SJCRH30 (cell line): Measurements from ENCODE around the gene C2CD4D. TPM values are rescaled to one million over a fixed set of nuclear protein-coding genes. Genes with fewer than 3 reads are reported as not detected.
"Not testable (repeated sequence)": the region's sequence is repeated elsewhere in the genome, so short reads cannot be mapped to it uniquely, and the experiment has no call there.

Experiments used
- DNase-seq, 2 experiments: peaks; one replicate each; pipeline ENCODE4 v3.0.0-alpha.2; 2015 to 2020
- H3K27ac ChIP-seq: fragments of 250-450 bp; sonication (Bioruptor Pico); 2 replicates; pipeline ENCODE4 v1.5.1; 2020; ENCODE audit warnings: mild to moderate bottlenecking, moderate library complexity
- H3K27me3 ChIP-seq: fragments of 250-450 bp; sonication (Bioruptor Pico); 2 replicates; pipeline ENCODE4 v1.5.1; 2020; ENCODE audit warnings: mild to moderate bottlenecking, moderate library complexity
- H3K36me3 ChIP-seq: fragments of 250-450 bp; sonication (Bioruptor Pico); 2 replicates; pipeline ENCODE4 v1.5.1; 2020; ENCODE audit warnings: mild to moderate bottlenecking, moderate library complexity
- H3K4me1 ChIP-seq: fragments of 250-450 bp; sonication (Bioruptor Pico); 2 replicates; pipeline ENCODE4 v1.5.1; 2020; ENCODE audit warnings: mild to moderate bottlenecking, moderate library complexity
- H3K4me3 ChIP-seq: fragments of 250-450 bp; sonication (Bioruptor Pico); 2 replicates; pipeline ENCODE4 v1.5.1; 2020; ENCODE audit warnings: mild to moderate bottlenecking, moderate library complexity
- H3K9me3 ChIP-seq: fragments of 250-450 bp; sonication (Bioruptor Pico); replicated peaks from 2 replicates; pipeline ENCODE4 v1.5.1; 2020; ENCODE audit warnings: mild to moderate bottlenecking, moderate library complexity
- total RNA-seq: library from RNA; depleted of rRNA; stranded (reverse); fragments of >200 nt; shearing (Covaris generic); gene quantifications from 2 replicates; pipeline ENCODE4 v1.2.3, GENCODE V29; 2014

The C2CD4D gene
- total RNA-seq, 1 experiment from 2014 or later = not detected

GRCh38 chr1:151867765-151868411 is 28.3 kb upstream of the C2CD4D start:
- no peaks in the 10 kb centered on the region for H3K9me3 ChIP-seq
- H3K27ac ChIP-seq = no peak overlapping the region
- H3K27me3 ChIP-seq = no peaks in the 10 kb centered on the region
- 0 out of 2 replicates have a peak, but pooled peaks cover 4% of the 10 kb centered on the region for H3K4me1 ChIP-seq
- H3K4me3 ChIP-seq = no peak overlapping the region
- H3K36me3 ChIP-seq = no peaks in the 10 kb centered on the region
- DNase-seq = no peak

- H3K27me3 ChIP-seq = no peaks in the 10 kb centered on the region
- H3K27ac ChIP-seq = no peak overlapping the region
- no peak overlapping the region for H3K4me3 ChIP-seq
- no peaks in the 10 kb centered on the region for H3K9me3 ChIP-seq
- H3K36me3 ChIP-seq = no peaks in the 10 kb centered on the region
- 0 out of 2 replicates have a peak, but pooled peaks cover 4% of the 10 kb centered on the region for H3K4me1 ChIP-seq
- DNase-seq = no peak
These were observed 27.7 kb upstream of the C2CD4D start for GRCh38 chr1:151867321-151867720.

- Histone ChIP-seq H3K36me3 (no peaks in the 10 kb centered on the region), H3K9me3 (no peaks in the 10 kb centered on the region), H3K4me1 (0 out of 2 replicates have a peak, but pooled peaks cover 4% of the 10 kb centered on the region), H3K27me3 (no peaks in the 10 kb centered on the region), H3K27ac (no peak overlapping the region), H3K4me3 (no peak overlapping the region)
- no peak for DNase-seq
These were observed 24.8 kb upstream of the C2CD4D start for GRCh38 chr1:151864411-151864810.

GRCh38 chr1:151862604-151863003 is 23.0 kb upstream of the C2CD4D start:
- Histone ChIP-seq H3K27me3 (no peaks in the 10 kb centered on the region), H3K27ac (no peak overlapping the region), H3K4me1 (no peaks in the 10 kb centered on the region), H3K36me3 (no peaks in the 10 kb centered on the region), H3K9me3 (no peaks in the 10 kb centered on the region), H3K4me3 (no peak overlapping the region)
- no peak for DNase-seq

GRCh38 chr1:151860504-151861187 is 21.0 kb upstream of the C2CD4D start:
- DNase-seq = no peak
- H3K9me3 ChIP-seq = no peaks in the 10 kb centered on the region
- no peak overlapping the region for H3K27ac ChIP-seq
- H3K27me3 ChIP-seq = no peaks in the 10 kb centered on the region
- no peaks in the 10 kb centered on the region for H3K36me3 ChIP-seq
- no peaks in the 10 kb centered on the region for H3K4me1 ChIP-seq
- no peak overlapping the region for H3K4me3 ChIP-seq

GRCh38 chr1:151859891-151860293 is 20.3 kb upstream of the C2CD4D start:
- H3K27me3 ChIP-seq = no peaks in the 10 kb centered on the region
- H3K9me3 ChIP-seq = no peaks in the 10 kb centered on the region
- DNase-seq = no peak
- H3K4me1 ChIP-seq = no peaks in the 10 kb centered on the region
- H3K4me3 ChIP-seq = no peak overlapping the region
- H3K27ac ChIP-seq = no peak overlapping the region
- no peaks in the 10 kb centered on the region for H3K36me3 ChIP-seq

- H3K36me3 ChIP-seq = no peaks in the 10 kb centered on the region
- no peaks in the 10 kb centered on the region for H3K4me1 ChIP-seq
- H3K4me3 ChIP-seq = no peak overlapping the region
- no peak overlapping the region for H3K27ac ChIP-seq
- no peaks in the 10 kb centered on the region for H3K27me3 ChIP-seq
- H3K9me3 ChIP-seq = no peaks in the 10 kb centered on the region
- no peak for DNase-seq
These were observed 19.5 kb upstream of the C2CD4D start for GRCh38 chr1:151858886-151859665.

GRCh38 chr1:151858030-151858746 is 18.6 kb upstream of the C2CD4D start:
- no peaks in the 10 kb centered on the region for H3K27me3 ChIP-seq
- H3K9me3 ChIP-seq = no peaks in the 10 kb centered on the region
- H3K4me1 ChIP-seq = no peaks in the 10 kb centered on the region
- H3K4me3 ChIP-seq = no peak overlapping the region
- H3K36me3 ChIP-seq = no peaks in the 10 kb centered on the region
- no peak overlapping the region for H3K27ac ChIP-seq
- no peak for DNase-seq

- H3K36me3 ChIP-seq = no peaks in the 10 kb centered on the region
- no peaks in the 10 kb centered on the region for H3K9me3 ChIP-seq
- no peaks in the 10 kb centered on the region for H3K4me1 ChIP-seq
- H3K4me3 ChIP-seq = no peak overlapping the region
- DNase-seq = no peak
- no peak overlapping the region for H3K27ac ChIP-seq
- no peaks in the 10 kb centered on the region for H3K27me3 ChIP-seq
These were observed 16.3 kb upstream of the C2CD4D start for GRCh38 chr1:151855933-151856332.

- H3K36me3 ChIP-seq, H3K4me1 ChIP-seq, H3K4me3 ChIP-seq, H3K27ac ChIP-seq, H3K27me3 ChIP-seq, DNase-seq, H3K9me3 ChIP-seq: not testable (repeated sequence)
These were observed 15.9 kb upstream of the C2CD4D start for GRCh38 chr1:151855516-151855915.

- Histone ChIP-seq H3K27ac (no peak overlapping the region), H3K36me3 (no peaks in the 10 kb centered on the region), H3K9me3 (no peaks in the 10 kb centered on the region), H3K4me1 (no peaks in the 10 kb centered on the region), H3K27me3 (no peaks in the 10 kb centered on the region), H3K4me3 (no peak overlapping the region)
- no peak for DNase-seq
These were observed 15.0 kb upstream of the C2CD4D start for GRCh38 chr1:151854658-151855057.

- Histone ChIP-seq H3K9me3 (no peaks in the 10 kb centered on the region), H3K27me3 (no peaks in the 10 kb centered on the region), H3K36me3 (no peaks in the 10 kb centered on the region), H3K4me1 (peaks cover 6% of the 10 kb centered on the region), H3K4me3 (no peak within 1 kb of the TSS), H3K27ac (no peak within 1 kb of the TSS)
- DNase-seq = no peak
These were observed 13.9 kb upstream of the C2CD4D start, which contains the start of gene THEM5 for GRCh38 chr1:151853411-151853943. THEM5 (minus strand) TSS chr1:151853712; CDS start chr1:151853565, 147 bp downstream.

- Histone ChIP-seq H3K4me3 (no peak overlapping the region), H3K27ac (no peak overlapping the region), H3K27me3 (no peaks in the 10 kb centered on the region), H3K9me3 (no peaks in the 10 kb centered on the region), H3K36me3 (no peaks in the 10 kb centered on the region), H3K4me1 (peaks cover 12% of the 10 kb centered on the region)
- no peak for DNase-seq
These were observed 13.1 kb upstream of the C2CD4D start for GRCh38 chr1:151852733-151853132.

- DNase-seq = no peak
- Histone ChIP-seq H3K4me3 (no peak overlapping the region), H3K4me1 (peaks cover 13% of the 10 kb centered on the region), H3K36me3 (no peaks in the 10 kb centered on the region), H3K27ac (no peak overlapping the region), H3K27me3 (no peaks in the 10 kb centered on the region), H3K9me3 (no peaks in the 10 kb centered on the region)
These were observed 12.3 kb upstream of the C2CD4D start for GRCh38 chr1:151851886-151852285.
